DND-41 (cell line): ENCODE data around the gene FRAT2.

Experiments
- ATAC-seq: fragments of 200-7000 bp; cut with Tn5 transposase; 3 replicates; pipeline ENCODE4 v1.9.1; 2021; ENCODE audit warnings: low read depth; ENCODE audit not compliant: insufficient read depth
- DNase-seq: peaks from one replicate; pipeline ENCODE4 v3.0.0-alpha.2; 2020
- H2AFZ ChIP-seq: 2 replicates; pipeline ENCODE4 v1.6.0; 2012; ENCODE audit warnings: low read depth, low read length
- H3K27ac ChIP-seq: 2 replicates; pipeline ENCODE4 v1.5.1; 2012; ENCODE audit warnings: low read length, inconsistent platforms
- H3K27me3 ChIP-seq: fragments of 200-600 bp; sonication (generic); 2 replicates; pipeline ENCODE4 v1.6.0; 2012; ENCODE audit warnings: low read length, mild to moderate bottlenecking, inconsistent platforms; ENCODE audit not compliant: insufficient read depth, poor library complexity
- H3K36me3 ChIP-seq: 2 replicates; pipeline ENCODE4 v1.5.1; 2012; ENCODE audit warnings: low read length, inconsistent platforms; ENCODE audit not compliant: insufficient read depth
- H3K4me1 ChIP-seq: 2 replicates; pipeline ENCODE4 v1.5.1; 2012; ENCODE audit warnings: mild to moderate bottlenecking, low read length; ENCODE audit not compliant: insufficient read depth
- H3K4me2 ChIP-seq: 2 replicates; pipeline ENCODE4 v1.6.0; 2012; ENCODE audit warnings: mild to moderate bottlenecking, moderate library complexity, low read length, inconsistent platforms; ENCODE audit not compliant: insufficient read depth
- H3K4me3 ChIP-seq, 2 experiments: fragments of 200-600 bp in 1 of 2; shearing (Covaris generic) in 1 of 2; 2 replicates each; pipeline ENCODE4 v1.5.1; 2012 to 2016; ENCODE audit warnings: inconsistent platforms in 2 of 2, low read length in 2 of 2, mild to moderate bottlenecking in 2 of 2, low read depth in 1 of 2, moderate library complexity in 1 of 2
- H3K79me2 ChIP-seq: 2 replicates; pipeline ENCODE4 v1.6.0; 2012; ENCODE audit warnings: low read length, inconsistent platforms; ENCODE audit not compliant: insufficient read depth
- H3K9ac ChIP-seq: 2 replicates; pipeline ENCODE4 v1.6.0; 2012; ENCODE audit warnings: low read depth, mild to moderate bottlenecking, inconsistent platforms, low read length, moderate library complexity
- H3K9me3 ChIP-seq: 2 replicates; pipeline ENCODE4 v1.5.1; 2012; ENCODE audit warnings: low read length, moderate library complexity, mild to moderate bottlenecking, inconsistent platforms; ENCODE audit not compliant: insufficient read depth, severe bottlenecking
- H4K20me1 ChIP-seq: 2 replicates; pipeline ENCODE4 v1.6.0; 2012; ENCODE audit warnings: low read length; ENCODE audit not compliant: insufficient read depth
- CTCF ChIP-seq: IDR thresholded peaks from 2 replicates; pipeline ENCODE4 v1.5.1; 2012; ENCODE audit warnings: borderline replicate concordance, low read length, moderate library complexity, mild to moderate bottlenecking; ENCODE audit not compliant: poor library complexity, severe bottlenecking; ENCODE audit errors: extremely low read depth
- EZH2 ChIP-seq: IDR thresholded peaks from 3 replicates; pipeline ENCODE4 v1.6.1; 2012; ENCODE audit warnings: borderline replicate concordance, low read depth, mild to moderate bottlenecking, moderate library complexity, low read length, inconsistent platforms; ENCODE audit not compliant: severe bottlenecking

Gene FRAT2

DNA sequence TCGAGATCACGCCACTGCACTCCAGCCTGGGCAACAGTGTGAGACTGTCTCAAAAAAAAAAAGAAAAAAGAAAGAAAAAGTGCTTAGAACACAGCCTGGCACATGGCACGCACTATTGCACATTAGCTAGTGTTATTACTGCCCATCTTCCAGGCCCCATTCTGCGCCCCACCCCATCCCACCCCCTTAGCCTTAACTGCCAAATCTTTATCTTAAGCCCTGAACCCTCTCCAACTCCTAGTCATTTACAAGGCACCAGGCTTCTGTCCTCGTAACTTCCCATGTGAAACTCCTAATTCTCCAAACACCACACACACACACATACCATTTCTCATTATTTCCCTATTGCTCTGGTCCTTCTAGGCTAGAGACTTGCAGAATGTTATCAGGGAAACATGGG is 4.8 kb downstream of the FRAT2 start:
- no peak for DNase-seq
- H3K9me3 ChIP-seq: no peaks in the 10 kb centered on the region
- peaks cover 11% of the 10 kb centered on the region for H3K36me3 ChIP-seq
- no peak overlapping the region for H3K27ac ChIP-seq
- peaks cover 30% of the 10 kb centered on the region for H3K79me2 ChIP-seq
- TF ChIP-seq EZH2 (no peak), CTCF (no peak)
- H4K20me1 ChIP-seq: peaks cover 35% of the 10 kb centered on the region
- ATAC-seq: no peak
- H2AFZ ChIP-seq: no peak overlapping the region
- no peaks in the 10 kb centered on the region for H3K27me3 ChIP-seq
- H3K4me3 ChIP-seq: no peak overlapping the region
- no peak overlapping the region for H3K4me2 ChIP-seq
- peaks cover 28% of the 10 kb centered on the region for H3K4me1 ChIP-seq
- H3K9ac ChIP-seq: no peak overlapping the region

DNA sequence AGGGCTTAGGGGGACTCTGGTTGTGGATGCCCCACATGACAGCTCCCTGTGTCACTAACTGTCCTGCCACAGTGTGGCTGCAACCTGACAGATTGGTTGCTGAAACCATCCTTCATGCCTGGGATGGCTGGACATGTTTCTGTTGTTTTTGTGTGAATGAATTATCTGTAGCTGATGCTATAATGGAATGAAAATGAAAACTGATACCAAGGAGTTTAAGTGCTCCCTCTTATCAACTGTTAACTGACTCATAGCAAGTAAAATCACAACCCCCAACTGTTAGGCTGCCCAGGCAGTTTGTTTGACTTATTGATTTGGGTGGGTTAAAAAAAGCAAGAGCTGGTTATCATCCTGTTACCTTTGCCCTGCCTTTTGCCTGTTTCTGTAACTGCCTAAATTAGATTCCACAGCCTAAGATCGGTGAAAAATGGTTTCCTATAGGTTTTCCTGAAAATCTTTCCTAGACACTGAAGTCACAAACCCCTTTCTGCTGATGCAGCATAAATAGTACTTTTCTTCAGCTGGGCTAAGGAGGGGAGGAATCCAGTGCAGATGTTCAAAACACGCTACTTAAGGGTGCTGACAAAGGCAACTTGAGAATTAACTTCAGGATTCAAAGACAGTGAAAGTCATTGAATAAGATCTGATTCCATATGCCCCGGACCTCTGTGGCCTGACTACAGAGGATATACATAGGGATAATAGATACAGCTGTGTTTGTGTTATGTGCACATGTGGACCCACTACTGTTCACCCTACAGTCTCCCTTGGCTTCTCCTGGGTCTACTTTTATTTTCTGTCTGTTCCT is 5.7 kb downstream of the FRAT2 start:
- Histone ChIP-seq H3K4me2 (no peak overlapping the region), H3K9ac (no peak overlapping the region), H3K4me3 (no peak overlapping the region), H3K27ac (no peak overlapping the region), H3K79me2 (peaks cover 27% of the 10 kb centered on the region), H2AFZ (no peak overlapping the region), H3K36me3 (peaks cover 11% of the 10 kb centered on the region), H4K20me1 (peaks cover 35% of the 10 kb centered on the region), H3K27me3 (no peaks in the 10 kb centered on the region), H3K9me3 (no peaks in the 10 kb centered on the region), H3K4me1 (peaks cover 28% of the 10 kb centered on the region)
- no peak for ATAC-seq
- DNase-seq: no peak
- no peak for TF ChIP-seq EZH2
- TF ChIP-seq CTCF: no peak

DNA sequence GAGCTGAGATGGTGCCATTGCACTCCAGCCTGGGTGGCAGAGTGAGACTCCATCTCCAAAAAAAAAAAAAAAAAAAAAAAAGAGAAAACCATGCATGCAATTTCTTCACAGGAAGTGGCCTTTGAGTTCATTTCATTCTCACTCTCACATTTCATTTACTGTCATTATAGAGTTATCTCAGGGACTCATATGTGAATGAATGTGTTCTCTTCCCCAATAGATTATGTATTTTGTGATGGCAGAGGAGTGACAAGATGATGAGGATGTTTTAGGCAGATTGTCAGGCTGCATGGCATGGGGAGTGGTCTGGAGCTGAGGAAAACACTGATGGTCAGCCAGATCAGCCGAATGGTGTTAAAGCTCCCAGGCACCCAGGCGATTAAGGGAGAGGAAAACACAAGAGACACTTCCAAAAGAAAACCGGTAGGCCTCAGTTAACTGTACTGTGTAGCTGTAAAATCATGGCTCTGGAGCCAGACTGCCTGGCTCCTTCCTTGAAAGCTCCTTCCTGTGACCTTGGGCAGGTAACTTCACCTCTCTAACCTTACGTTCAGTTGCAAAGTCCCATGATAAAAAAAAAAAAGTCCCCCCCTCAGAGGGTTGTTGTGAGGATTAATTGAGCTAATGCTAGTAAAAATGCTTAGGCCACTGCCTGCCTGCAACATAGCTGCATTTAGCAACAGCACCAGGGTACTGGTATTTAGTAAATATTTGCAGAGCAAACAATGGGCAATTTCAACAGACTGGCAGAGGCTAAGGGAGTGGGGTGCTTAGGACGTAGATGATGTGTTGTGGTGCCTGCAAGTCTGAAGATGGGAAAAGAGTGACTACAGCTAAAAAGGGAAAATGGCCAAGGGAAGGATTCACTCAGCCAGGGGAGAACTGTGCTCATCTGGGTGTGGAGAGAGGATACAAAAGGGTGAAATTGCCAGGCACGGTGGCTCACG is 6.9 kb downstream of the FRAT2 start:
- Histone ChIP-seq H3K27me3 (no peaks in the 10 kb centered on the region), H3K4me2 (no peak overlapping the region), H3K4me1 (peaks cover 16% of the 10 kb centered on the region), H4K20me1 (peaks cover 24% of the 10 kb centered on the region), H3K79me2 (peaks cover 15% of the 10 kb centered on the region), H2AFZ (no peak overlapping the region), H3K9ac (no peak overlapping the region), H3K9me3 (no peaks in the 10 kb centered on the region), H3K4me3 (no peak overlapping the region), H3K27ac (no peak overlapping the region), H3K36me3 (peaks cover 11% of the 10 kb centered on the region; the same call in 1 of the 2 replicates)
- DNase-seq: no peak
- TF ChIP-seq CTCF: no peak
- TF ChIP-seq EZH2: no peak
- no peak for ATAC-seq
